ENCODE results near the gene NTF3.

Gene NTF3

GRCh38 chr12:5511256-5511643, 79.3 kb downstream of the NTF3 start:
- no peak for TF ChIP-seq CTCF (IDR thresholded peaks at IDR 0.05; ENCODE audit: low read depth, low read length)
- Histone ChIP-seq H3K36me3 (no peaks in the 10 kb centered on the region), H3K9me3 (no peaks in the 10 kb centered on the region), H3K27me3 (peaks cover 8% of the 10 kb centered on the region), H3K4me1 (no peaks in the 10 kb centered on the region), H3K4me3 (ENCODE audit: low read depth, low read length) (no peak overlapping the region)
- DNase-seq, result no peak

GRCh38 chr12:5511644-5512600, 80.0 kb downstream of the NTF3 start:
- Histone ChIP-seq H3K9me3 (no peaks in the 10 kb centered on the region), H3K4me1 (no peaks in the 10 kb centered on the region), H3K36me3 (no peaks in the 10 kb centered on the region), H3K4me3 (ENCODE audit: low read depth, low read length) (no peak overlapping the region), H3K27me3 (peaks cover 8% of the 10 kb centered on the region)
- no peak for DNase-seq
- TF ChIP-seq CTCF (IDR thresholded peaks at IDR 0.05; ENCODE audit: low read depth, low read length), result peak; percentile 27; the same call in 1 of the 2 replicates

- no peak for DNase-seq
- no peak for TF ChIP-seq CTCF (IDR thresholded peaks at IDR 0.05; ENCODE audit: low read depth, low read length)
- Histone ChIP-seq H3K9me3 (no peaks in the 10 kb centered on the region), H3K4me3 (ENCODE audit: low read depth, low read length) (no peak overlapping the region), H3K36me3 (no peaks in the 10 kb centered on the region), H3K4me1 (no peaks in the 10 kb centered on the region), H3K27me3 (peaks cover 8% of the 10 kb centered on the region)
Observed at GRCh38 chr12:5512601-5512970, 80.7 kb downstream of the NTF3 start.

- Histone ChIP-seq H3K4me3 (ENCODE audit: low read depth, low read length) (no peak overlapping the region), H3K9me3 (no peaks in the 10 kb centered on the region), H3K4me1 (no peaks in the 10 kb centered on the region), H3K36me3 (no peaks in the 10 kb centered on the region), H3K27me3 (peaks cover 9% of the 10 kb centered on the region)
- DNase-seq, result no peak
- TF ChIP-seq CTCF (IDR thresholded peaks at IDR 0.05; ENCODE audit: low read depth, low read length), result no peak
Observed at GRCh38 chr12:5513406-5513805, 81.5 kb downstream of the NTF3 start.

GRCh38 chr12:5514016-5514415, 82.1 kb downstream of the NTF3 start:
- H3K27me3 ChIP-seq, result peaks cover 8% of the 10 kb centered on the region
- H3K9me3 ChIP-seq, result no peaks in the 10 kb centered on the region
- DNase-seq, result no peak
- no peak overlapping the region for H3K4me3 ChIP-seq (ENCODE audit: low read depth, low read length)
- TF ChIP-seq CTCF (IDR thresholded peaks at IDR 0.05; ENCODE audit: low read depth, low read length), result no peak
- H3K4me1 ChIP-seq, result no peaks in the 10 kb centered on the region
- no peaks in the 10 kb centered on the region for H3K36me3 ChIP-seq

DNA sequence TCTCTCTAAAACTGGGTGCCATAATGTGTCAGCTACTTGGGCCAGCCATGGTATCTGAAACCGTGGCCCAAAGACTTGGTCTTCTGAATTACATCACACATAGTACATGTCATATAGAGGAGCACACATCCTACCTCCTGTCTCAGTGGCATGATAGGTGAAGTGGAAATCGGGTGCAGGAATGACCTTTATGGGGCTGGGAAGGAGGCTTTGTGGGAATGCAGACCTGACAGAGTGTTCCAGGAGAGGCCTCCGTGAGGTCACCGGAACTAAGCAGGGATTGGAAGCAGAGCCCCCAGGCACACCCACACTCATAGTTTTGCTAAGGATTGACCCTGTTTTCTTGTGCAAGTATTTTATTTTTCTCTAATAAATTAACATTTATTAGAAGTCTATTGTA, 82.6 kb downstream of the NTF3 start:
- Histone ChIP-seq H3K9me3 (no peaks in the 10 kb centered on the region), H3K27me3 (peaks cover 8% of the 10 kb centered on the region), H3K4me1 (no peaks in the 10 kb centered on the region), H3K4me3 (ENCODE audit: low read depth, low read length) (no peak overlapping the region), H3K36me3 (no peaks in the 10 kb centered on the region)
- TF ChIP-seq CTCF (IDR thresholded peaks at IDR 0.05; ENCODE audit: low read depth, low read length), result no peak
- DNase-seq, result no peak

Data from BE2C (cell line).